HG03575 (cell line): Measurements from ENCODE around the gene AJM1.

Source experiments
- ATAC-seq: cut with Tn5 transposase; IDR thresholded peaks from one replicate; pipeline ENCODE4 v1.9.1; 2021; ENCODE audit not compliant: unreplicated experiment, insufficient number of reproducible peaks, low FRiP score; ENCODE audit errors: extremely low read depth

AJM1 gene

DNA sequence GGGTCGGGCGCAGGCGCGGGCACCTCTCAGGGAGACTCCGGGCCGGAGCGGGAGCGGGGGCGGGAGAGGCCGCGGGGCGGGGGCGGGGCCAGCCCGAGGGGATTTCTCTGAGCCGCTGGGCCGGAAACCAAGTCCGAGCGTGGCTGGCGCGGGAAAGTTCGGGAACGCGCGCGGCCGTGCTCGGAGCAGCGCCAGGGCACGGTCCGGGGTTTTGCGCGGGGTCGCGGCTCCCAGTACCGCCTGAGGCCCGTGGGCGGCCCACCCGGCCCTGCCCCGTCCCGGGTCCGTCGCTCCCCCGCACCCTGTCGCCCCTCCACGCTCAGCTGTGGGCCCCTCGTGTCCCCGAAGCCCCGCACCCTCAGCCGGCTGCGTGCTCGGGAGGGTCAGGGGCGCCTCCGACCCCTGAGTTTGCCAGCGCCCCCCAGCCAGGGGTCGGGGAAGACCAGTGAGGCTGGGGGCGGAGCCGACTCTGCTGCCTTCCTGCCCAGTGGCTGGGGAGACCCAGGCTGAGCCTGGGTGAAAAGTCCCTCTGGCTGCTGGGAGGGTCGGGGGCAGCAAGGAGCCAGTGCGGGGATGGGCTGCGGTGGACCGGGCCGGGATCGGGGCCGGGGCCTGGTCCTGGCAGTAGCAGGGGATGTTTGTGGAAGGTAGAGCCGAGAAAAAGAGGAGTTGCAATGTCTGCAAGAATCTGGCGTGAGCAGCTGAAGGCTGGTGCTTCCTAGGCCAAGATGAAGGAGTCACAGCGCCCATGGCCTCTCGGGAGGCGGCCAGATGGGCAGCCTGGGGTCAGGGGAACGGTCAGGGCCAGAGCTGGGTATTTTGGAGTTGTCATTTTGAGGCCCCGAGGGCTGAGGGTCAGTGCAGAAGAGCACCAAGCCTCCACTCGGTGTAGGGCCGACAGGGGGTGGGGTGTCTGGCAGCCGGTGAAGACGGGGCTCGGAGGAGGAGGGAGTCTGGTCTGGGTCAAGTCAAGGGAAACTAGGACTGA lies 44.6 kb downstream of the AJM1 start:
- ATAC-seq, result no peak

DNA sequence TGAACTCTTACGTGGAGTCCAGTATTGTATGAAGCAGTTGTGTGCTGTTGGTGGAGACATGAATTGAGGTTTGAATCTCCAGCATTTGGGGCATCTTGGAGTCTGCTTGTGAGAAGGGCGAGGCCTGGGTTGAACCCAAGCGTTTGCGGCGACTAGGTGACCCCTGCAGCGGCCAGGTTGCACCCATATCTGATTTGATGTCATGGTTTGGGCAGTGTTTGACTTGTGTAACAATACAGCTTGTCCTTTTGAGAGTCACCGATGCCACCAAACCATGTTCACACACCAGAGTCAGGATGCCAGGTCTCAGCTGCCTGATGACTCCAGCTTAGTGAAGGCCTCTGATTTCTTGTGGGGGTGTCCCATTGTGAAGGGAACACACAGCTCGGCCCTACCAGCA lies 46.2 kb downstream of the AJM1 start:
- ATAC-seq, result no peak

DNA sequence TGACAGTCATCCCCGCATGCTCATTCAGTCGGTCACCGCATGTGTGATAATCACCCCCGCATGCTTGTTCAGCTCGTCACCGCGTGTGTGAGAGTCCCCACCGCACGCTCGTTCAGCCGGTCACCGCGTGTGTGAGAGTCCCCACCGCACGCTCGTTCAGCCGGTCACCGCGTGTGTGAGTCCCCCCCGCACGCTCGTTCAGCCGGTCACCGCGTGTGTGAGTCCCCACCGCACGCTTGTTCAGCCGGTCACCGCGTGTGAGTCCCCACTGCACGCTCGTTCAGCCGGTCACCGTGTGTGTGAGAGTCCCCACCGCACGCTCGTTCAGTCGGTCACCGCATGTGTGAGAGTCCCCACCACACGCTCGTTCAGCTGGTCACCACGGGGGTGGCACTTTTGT lies 47.6 kb downstream of the AJM1 start:
- no peak for ATAC-seq

DNA sequence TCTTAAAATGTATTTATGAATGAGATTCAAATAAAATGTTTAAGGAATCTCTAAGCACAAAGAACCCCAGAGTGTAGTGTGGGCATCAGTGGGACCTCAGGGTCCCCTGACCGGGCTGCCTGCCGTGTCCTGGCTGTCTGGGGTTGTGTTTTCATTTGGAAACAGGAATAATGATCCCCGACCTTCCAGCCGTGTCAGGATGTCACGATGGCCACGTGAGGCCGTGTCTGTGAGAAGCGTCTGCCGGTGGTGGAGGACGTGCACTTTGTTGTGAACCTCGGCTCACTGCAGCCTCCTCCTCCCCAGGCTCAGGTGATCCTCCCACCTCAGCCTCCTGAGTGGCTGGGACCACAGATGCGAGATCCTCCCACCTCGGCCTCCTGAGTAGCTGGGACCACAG lies 48.4 kb downstream of the AJM1 start:
- ATAC-seq, result no peak
